Lower leg skin (tissue), 4 donors: Measurements from ENCODE around the gene CAMK2N1. TPM values are rescaled to one million over a fixed set of nuclear protein-coding genes. Genes with fewer than 3 reads are reported as not detected.

Experiments
- DNase-seq, 2 donors: peaks; one replicate each; pipeline ENCODE4 v3.0.0-alpha.2; 2019; ENCODE audit warnings: low spot score in 2 of 2
- H3K4me3 ChIP-seq: fragments of 200-600 bp; sonication (generic); 2 replicates; pipeline ENCODE4 v1.5.1; 2017; ENCODE audit warnings: mild to moderate bottlenecking, low read depth; ENCODE audit not compliant: poor library complexity, severe bottlenecking
- POLR2A ChIP-seq, 2 donors: fragments of 450-650 bp; IDR thresholded peaks; one replicate each; pipeline ENCODE4 v1.6.1; 2016 to 2017; ENCODE audit warnings: antibody characterized with exemption in 2 of 2, mild to moderate bottlenecking in 1 of 2, moderate library complexity in 1 of 2
- WGBS, 2 donors: methylation state at CpG; one replicate each; pipeline ENCODE4 v1.1.5; 2018; 5-methylcytosine and 5-hydroxymethylcytosine counted together
- intact Hi-C: fragments of 100-400 bp; cut with DNase I; formaldehyde crosslinking; loops from one replicate; pipeline ENCODE4 v1.15.0; 2023; ENCODE audit warnings: low total_unique reads
- total RNA-seq, 4 donors: library from RNA; depleted of rRNA; stranded (reverse); fragments of >200 nt; gene quantifications; one replicate each; pipeline ENCODE4 v1.1.0, GENCODE V29; 2016
- TF ChIP-seq, protein P1 (sequence below), 3 donors: fragments of 450-650 bp; IDR thresholded peaks; one replicate each; pipeline ENCODE4 v1.5.1; 2016; ENCODE audit warnings: antibody characterized with exemption in 3 of 3, mild to moderate bottlenecking in 3 of 3, moderate library complexity in 2 of 3

CAMK2N1 gene
- 10 to 100 TPM in 2 of 4 donors, 1 to 10 TPM in 2; 3.8 to 13.3 (median 8.4) TPM for total RNA-seq

DNA sequence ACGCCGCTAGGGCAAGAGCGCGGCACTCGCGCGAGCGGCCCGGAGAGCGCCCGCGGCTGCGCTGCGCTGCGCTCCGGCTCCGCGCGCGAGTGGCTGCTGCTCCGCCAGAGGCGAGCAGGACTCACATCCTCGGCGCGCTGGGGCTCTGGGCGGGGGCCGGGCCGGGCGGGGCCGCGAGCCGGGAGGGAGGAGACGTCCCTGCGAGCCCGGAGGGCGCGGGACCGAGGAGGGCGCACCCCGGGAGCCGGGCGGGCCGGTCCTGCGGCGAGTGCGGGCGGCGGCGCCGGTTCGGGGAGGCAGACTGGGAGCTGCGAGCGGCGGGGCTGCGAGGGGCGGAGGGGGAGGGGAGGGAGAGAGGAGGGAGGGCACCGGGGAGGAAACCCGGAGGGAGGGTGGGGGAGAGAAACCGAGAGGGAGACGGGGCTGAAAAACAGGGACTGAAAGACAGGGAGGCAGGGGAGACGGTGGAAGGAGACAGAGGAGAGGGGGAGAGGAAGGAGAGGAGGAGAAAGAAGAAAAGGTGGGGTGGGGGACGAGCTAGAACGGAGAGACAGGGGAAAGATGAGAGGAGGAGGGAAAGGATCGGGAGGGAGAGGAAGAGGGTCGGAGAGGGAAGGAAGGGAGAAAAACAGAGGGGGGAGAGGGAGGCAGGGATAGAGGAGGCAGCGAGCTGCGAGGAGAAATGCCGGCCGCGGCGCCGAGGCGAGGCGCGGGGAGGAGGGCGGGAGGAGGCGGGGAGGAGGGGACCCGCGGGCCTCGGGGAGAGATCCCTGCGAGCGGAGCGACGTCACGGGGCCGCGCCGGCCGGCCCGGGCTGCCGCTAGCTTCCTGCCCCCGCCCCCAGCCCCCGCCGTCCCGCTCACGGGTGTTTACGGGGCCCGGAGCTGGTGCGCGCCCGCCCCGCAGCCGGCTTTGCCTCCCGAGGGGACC lies at the start of gene CAMK2N1:
TSS of gene CAMK2N1 (minus strand) at position 684 of the 930 bp plus-strand sequence. CDS start 831 bp downstream, outside the sequence.
- 0 to 1% methylated on average over 55 to 59 of the region's 104 CpGs for WGBS, 2 donors
- intact Hi-C loops = loop anchor here (10.0 kb wide), 1 partner anchor 101 kb away; no protein-coding TSS in a partner anchor
- TF ChIP-seq POLR2A (IDR thresholded peaks at IDR 0.05) = no peak
- TF ChIP-seq, protein P1, sequence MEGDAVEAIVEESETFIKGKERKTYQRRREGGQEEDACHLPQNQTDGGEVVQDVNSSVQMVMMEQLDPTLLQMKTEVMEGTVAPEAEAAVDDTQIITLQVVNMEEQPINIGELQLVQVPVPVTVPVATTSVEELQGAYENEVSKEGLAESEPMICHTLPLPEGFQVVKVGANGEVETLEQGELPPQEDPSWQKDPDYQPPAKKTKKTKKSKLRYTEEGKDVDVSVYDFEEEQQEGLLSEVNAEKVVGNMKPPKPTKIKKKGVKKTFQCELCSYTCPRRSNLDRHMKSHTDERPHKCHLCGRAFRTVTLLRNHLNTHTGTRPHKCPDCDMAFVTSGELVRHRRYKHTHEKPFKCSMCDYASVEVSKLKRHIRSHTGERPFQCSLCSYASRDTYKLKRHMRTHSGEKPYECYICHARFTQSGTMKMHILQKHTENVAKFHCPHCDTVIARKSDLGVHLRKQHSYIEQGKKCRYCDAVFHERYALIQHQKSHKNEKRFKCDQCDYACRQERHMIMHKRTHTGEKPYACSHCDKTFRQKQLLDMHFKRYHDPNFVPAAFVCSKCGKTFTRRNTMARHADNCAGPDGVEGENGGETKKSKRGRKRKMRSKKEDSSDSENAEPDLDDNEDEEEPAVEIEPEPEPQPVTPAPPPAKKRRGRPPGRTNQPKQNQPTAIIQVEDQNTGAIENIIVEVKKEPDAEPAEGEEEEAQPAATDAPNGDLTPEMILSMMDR (IDR thresholded peaks at IDR 0.05) = no peak
- peak within 1 kb of the TSS; percentile 44 for H3K4me3 ChIP-seq
- peak in 1 of 2 donors; percentile 93 for DNase-seq

DNA sequence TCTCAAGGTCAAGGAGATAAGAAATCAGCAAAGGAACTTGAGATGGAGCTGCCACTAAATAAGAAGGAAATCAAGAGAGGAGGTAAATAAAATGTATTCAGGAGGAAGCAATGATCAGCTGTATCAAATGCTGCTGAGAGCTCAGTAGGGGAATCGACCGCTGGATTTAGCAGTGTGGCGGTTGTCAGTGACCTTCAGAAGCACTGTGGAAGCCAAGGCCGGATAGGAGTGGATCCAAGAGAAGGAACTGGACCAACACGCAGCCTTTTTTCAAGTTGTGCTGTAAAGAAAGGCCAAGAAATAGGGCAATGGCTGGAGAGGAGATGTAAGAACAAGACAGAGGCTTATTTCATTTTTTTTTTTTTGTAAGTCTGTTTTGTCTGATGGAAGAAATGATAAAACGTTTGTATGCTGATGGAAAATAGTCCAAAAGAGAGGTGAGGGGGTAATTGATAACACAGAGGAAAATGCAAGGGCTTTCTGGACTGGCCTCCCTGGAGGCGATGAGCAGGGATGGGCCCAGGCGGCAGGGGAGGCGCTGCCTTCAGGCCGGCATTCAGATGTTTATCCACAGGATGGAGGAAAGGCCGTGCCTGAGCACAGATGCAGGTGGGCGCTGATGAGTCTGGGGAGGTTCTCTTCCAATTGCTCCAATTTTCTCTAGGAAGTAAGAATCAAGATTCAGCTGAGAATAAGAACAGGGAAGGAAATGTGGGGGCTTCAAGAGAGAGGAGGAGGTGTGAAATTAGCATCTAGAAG lies 48.8 kb upstream of the CAMK2N1 start:
- DNase-seq = no peak
- TF ChIP-seq, protein P1 (IDR thresholded peaks at IDR 0.05) = no peak
- no peak for TF ChIP-seq POLR2A (IDR thresholded peaks at IDR 0.05)
- WGBS, 2 donors = 62 to 65% methylated on average over 12 of the region's 12 CpGs
- intact Hi-C loops = no loop called here
- H3K4me3 ChIP-seq = no peak overlapping the region

DNA sequence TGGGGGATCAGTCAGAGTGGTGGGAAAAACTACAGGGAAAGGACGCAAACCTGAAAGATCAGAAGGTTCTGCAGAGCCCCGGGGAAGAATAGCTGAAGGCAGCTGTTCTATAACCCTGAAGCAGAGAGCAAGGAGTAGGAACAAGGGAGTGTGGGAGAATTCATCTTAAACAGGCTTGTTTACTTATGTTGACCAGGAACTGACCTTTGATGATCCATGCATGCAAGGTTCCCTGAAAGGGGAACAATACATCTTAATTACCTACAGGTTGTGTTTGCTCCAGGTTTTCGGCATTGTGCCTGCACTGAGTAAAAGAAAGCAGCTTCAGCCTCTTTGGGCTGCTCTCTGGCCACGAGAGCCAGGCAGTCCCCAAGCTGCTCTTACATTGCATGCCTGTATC lies 47.6 kb upstream of the CAMK2N1 start:
- 64 to 69% methylated on average over 4 of the region's 4 CpGs for WGBS, 2 donors
- H3K4me3 ChIP-seq = no peak overlapping the region
- intact Hi-C loops = no loop called here
- no peak for TF ChIP-seq POLR2A (IDR thresholded peaks at IDR 0.05)
- TF ChIP-seq, protein P1 (IDR thresholded peaks at IDR 0.05) = no peak
- no peak for DNase-seq

- intact Hi-C loops = no loop called here
- TF ChIP-seq, protein P1 (IDR thresholded peaks at IDR 0.05) = no peak
- no peak for TF ChIP-seq POLR2A (IDR thresholded peaks at IDR 0.05)
- 38 to 65% methylated on average over 6 of the region's 6 CpGs for WGBS, 2 donors
- no peak for DNase-seq
- H3K4me3 ChIP-seq = no peak overlapping the region
Measured at GRCh38 chr1:20530901-20531300, 44.9 kb upstream of the CAMK2N1 start.

- intact Hi-C loops = no loop called here
- no peak for TF ChIP-seq POLR2A (IDR thresholded peaks at IDR 0.05)
- TF ChIP-seq, protein P1 (IDR thresholded peaks at IDR 0.05) = no peak
- DNase-seq = no peak
- H3K4me3 ChIP-seq = no peak overlapping the region
- WGBS, 2 donors = 50 to 56% methylated on average over 8 of the region's 8 CpGs
Measured at GRCh38 chr1:20530306-20530705, 44.3 kb upstream of the CAMK2N1 start.
